K562 (cell line): Measurements from ENCODE around the gene DCTN1. TPM values are rescaled to one million over a fixed set of nuclear protein-coding genes. Genes with fewer than 3 reads are reported as not detected.

Experiments
- BHLHE40 ChIP-seq: IDR thresholded peaks from 2 replicates; pipeline ENCODE4 v1.6.1; 2011; ENCODE audit warnings: low read length, improper control_type of control experiment
- ZKSCAN3 ChIP-seq: fragments of 250-450 bp; sonication (Bioruptor Pico); IDR thresholded peaks from 2 replicates; pipeline ENCODE4 v1.4.0; 2020
- ZNF431 ChIP-seq: sonication (generic); formaldehyde crosslinking; IDR thresholded peaks from 2 replicates; pipeline ENCODE4 v1.8.0; 2022; ENCODE audit warnings: mild to moderate bottlenecking, missing genetic modification reagents
- polyA plus RNA-seq, 8 experiments: library from polyadenylated mRNA; depleted of rRNA in 4 of 8; stranded (reverse) in 5 of 8; unstranded in 3 of 8; fragments of >200 nt; fragmentation: Nextera tagmentation in 2 of 8; fragmentation: Illumina TruSeq in 1 of 8; extraction: Ambion mirVana in 2 of 8; extraction: Trizol in 1 of 8; gene quantifications; 2 replicates each; pipeline versions ENCODE4 v1.2.1 to v1.2.3, GENCODE V29; 2011 to 2014; ENCODE audit warnings: inconsistent platforms in 1 of 8, missing spikeins in 1 of 8
- total RNA-seq, 7 experiments: library from RNA; depleted of rRNA in 6 of 7; stranded (reverse); fragments of >200 nt in 6 of 7; fragmentation: Illumina TruSeq in 2 of 7; extraction: Trizol in 2 of 7; gene quantifications; 2 replicates each; pipeline versions ENCODE4 v1.2.1 to v1.2.3, GENCODE V29; 2011 to 2021; ENCODE audit warnings: low replicate concordance in 1 of 7
- TF ChIP-seq, protein P1 (sequence below): sonication (generic); formaldehyde crosslinking; IDR thresholded peaks from 2 replicates; pipeline ENCODE4 v1.8.0; 2023; ENCODE audit warnings: missing genetic modification reagents, mild to moderate bottlenecking, borderline replicate concordance

The DCTN1 gene
- total and polyA plus RNA-seq, 9 of the 15 experiments (the other 6 are each of a cell fraction or from before 2014, with no cell fraction given): 23.9 to 71.7 (median 45.0) TPM

- TF ChIP-seq, protein P1, sequence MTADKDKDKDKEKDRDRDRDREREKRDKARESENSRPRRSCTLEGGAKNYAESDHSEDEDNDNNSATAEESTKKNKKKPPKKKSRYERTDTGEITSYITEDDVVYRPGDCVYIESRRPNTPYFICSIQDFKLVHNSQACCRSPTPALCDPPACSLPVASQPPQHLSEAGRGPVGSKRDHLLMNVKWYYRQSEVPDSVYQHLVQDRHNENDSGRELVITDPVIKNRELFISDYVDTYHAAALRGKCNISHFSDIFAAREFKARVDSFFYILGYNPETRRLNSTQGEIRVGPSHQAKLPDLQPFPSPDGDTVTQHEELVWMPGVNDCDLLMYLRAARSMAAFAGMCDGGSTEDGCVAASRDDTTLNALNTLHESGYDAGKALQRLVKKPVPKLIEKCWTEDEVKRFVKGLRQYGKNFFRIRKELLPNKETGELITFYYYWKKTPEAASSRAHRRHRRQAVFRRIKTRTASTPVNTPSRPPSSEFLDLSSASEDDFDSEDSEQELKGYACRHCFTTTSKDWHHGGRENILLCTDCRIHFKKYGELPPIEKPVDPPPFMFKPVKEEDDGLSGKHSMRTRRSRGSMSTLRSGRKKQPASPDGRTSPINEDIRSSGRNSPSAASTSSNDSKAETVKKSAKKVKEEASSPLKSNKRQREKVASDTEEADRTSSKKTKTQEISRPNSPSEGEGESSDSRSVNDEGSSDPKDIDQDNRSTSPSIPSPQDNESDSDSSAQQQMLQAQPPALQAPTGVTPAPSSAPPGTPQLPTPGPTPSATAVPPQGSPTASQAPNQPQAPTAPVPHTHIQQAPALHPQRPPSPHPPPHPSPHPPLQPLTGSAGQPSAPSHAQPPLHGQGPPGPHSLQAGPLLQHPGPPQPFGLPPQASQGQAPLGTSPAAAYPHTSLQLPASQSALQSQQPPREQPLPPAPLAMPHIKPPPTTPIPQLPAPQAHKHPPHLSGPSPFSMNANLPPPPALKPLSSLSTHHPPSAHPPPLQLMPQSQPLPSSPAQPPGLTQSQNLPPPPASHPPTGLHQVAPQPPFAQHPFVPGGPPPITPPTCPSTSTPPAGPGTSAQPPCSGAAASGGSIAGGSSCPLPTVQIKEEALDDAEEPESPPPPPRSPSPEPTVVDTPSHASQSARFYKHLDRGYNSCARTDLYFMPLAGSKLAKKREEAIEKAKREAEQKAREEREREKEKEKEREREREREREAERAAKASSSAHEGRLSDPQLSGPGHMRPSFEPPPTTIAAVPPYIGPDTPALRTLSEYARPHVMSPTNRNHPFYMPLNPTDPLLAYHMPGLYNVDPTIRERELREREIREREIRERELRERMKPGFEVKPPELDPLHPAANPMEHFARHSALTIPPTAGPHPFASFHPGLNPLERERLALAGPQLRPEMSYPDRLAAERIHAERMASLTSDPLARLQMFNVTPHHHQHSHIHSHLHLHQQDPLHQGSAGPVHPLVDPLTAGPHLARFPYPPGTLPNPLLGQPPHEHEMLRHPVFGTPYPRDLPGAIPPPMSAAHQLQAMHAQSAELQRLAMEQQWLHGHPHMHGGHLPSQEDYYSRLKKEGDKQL (CRISPR knock-in tag): no peak
- TF ChIP-seq BHLHE40 (no peak), ZKSCAN3 (CRISPR knock-in tag) (no peak), ZNF431 (CRISPR knock-in tag) (no peak)
These were observed 34.3 kb upstream of the DCTN1 start (continued) for GRCh38 chr2:74414441-74414840.
